ENCODE data around the gene LIX1. TPM values are rescaled to one million over a fixed set of nuclear protein-coding genes. Genes with fewer than 3 reads are reported as not detected.
A peak's percentile ranks its signal among the peaks of the same experiment; 100 is the strongest.
"Not testable (repeated sequence)": the region's sequence is repeated elsewhere in the genome, so short reads cannot be mapped to it uniquely, and the experiment has no call there.

LIX1 gene
- polyA plus RNA-seq (1.1 and 1.9 TPM in 2 replicates), polyA minus RNA-seq (1.2 and 2.0 TPM in 2 replicates)

DNA sequence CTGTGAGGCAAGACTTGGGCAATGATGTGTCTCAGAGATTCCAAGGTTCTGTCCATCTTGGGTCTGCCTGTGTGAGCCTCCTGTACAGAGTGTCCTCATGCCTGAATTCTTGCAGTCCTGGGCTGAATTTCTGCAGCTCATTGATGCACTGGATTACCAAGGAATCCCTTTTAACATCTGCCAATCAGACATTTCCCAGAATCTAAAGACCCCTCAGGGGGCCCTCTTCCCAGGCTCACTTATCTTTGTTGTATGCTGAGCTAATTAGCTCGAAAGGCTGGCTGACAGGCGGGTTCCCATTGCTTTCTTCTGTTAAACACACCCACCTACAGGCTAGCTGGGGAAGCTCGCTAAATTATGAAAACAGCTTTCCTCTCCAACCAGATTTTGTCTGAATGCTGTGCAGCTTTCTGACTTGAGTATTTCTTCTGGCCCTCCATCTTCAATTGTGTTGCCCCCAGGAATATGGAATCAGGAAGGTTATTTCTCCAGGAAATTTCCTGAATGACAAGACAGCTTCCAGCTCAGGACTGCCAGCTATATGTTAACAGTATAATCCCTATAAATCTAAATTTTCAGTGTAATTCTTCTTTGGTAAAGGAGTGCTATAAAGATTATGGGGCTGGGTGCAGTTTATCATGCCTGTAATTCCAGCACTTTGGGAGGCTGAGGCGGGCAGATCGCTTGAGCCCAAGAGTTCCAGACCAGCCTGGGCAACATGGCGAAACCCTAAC is at the start of gene LIX1:
Gene LIX1 (minus strand): TSS at position 91 of the 734 bp plus-strand sequence. CDS start 35 bp downstream, at position 56.
- no peak within 1 kb of the TSS for H3K27ac ChIP-seq (ENCODE audit: low read length)

DNA sequence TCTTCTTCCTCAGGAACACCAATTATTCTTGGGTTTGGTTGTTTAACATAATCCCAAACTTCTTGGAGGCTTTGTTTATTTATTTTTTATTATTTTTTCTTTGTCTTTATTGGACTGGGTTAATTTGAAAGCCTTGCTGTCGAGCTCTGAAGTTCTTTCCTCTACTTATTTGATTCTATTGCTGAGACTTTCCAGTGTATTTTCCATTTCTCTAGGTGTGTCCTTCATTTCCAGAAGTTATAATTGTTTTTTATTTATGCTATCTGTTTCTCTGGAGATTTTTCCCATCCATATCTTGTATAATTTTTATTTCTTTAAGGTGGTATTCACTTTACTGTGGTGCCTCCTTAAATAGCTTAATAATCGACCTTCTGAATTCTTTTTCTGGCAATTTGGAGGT is 49.5 kb upstream of the LIX1 start:
- H3K79me2 ChIP-seq (replicated peaks; ENCODE audit: insufficient read depth, low read length), result no peaks in the 10 kb centered on the region
- TF ChIP-seq SMC3 (conservative IDR thresholded peaks at IDR 0.05; ENCODE audit: poor library complexity) (no peak), TAF1 (IDR thresholded peaks at IDR 0.05; ENCODE audit: low read depth) (no peak), EZH2 (IDR thresholded peaks at IDR 0.05; ENCODE audit: borderline replicate concordance, insufficient read depth, low read length, poor library complexity, severe bottlenecking) (no peak), POLR2AphosphoS5 (IDR thresholded peaks at IDR 0.05) (no peak), EP300 (conservative IDR thresholded peaks at IDR 0.05; ENCODE audit: poor library complexity, severe bottlenecking) (no peak)
- TF ChIP-seq, protein P1, sequence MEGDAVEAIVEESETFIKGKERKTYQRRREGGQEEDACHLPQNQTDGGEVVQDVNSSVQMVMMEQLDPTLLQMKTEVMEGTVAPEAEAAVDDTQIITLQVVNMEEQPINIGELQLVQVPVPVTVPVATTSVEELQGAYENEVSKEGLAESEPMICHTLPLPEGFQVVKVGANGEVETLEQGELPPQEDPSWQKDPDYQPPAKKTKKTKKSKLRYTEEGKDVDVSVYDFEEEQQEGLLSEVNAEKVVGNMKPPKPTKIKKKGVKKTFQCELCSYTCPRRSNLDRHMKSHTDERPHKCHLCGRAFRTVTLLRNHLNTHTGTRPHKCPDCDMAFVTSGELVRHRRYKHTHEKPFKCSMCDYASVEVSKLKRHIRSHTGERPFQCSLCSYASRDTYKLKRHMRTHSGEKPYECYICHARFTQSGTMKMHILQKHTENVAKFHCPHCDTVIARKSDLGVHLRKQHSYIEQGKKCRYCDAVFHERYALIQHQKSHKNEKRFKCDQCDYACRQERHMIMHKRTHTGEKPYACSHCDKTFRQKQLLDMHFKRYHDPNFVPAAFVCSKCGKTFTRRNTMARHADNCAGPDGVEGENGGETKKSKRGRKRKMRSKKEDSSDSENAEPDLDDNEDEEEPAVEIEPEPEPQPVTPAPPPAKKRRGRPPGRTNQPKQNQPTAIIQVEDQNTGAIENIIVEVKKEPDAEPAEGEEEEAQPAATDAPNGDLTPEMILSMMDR (IDR thresholded peaks at IDR 0.05; ENCODE audit: poor library complexity, severe bottlenecking), result no peak
- no peaks in the 10 kb centered on the region for H3K36me3 ChIP-seq (ENCODE audit: insufficient read depth, low read length)
- no peak overlapping the region for H3K4me2 ChIP-seq (ENCODE audit: low read length)
- no peaks in the 10 kb centered on the region for H3K27me3 ChIP-seq (ENCODE audit: insufficient read depth, low read depth, low read length)
- no peak overlapping the region for H3K9ac ChIP-seq (ENCODE audit: low read length)
- H4K20me1 ChIP-seq (ENCODE audit: insufficient read depth), result no peaks in the 10 kb centered on the region
- no peaks in the 10 kb centered on the region for H3K9me2 ChIP-seq (ENCODE audit: insufficient read depth, low read length)
- peaks cover 2% of the 10 kb centered on the region for H3K9me3 ChIP-seq (ENCODE audit: low read length)
- H2AFZ ChIP-seq (ENCODE audit: low read depth, low read length), result no peak overlapping the region
- no peak overlapping the region for H3K27ac ChIP-seq (ENCODE audit: low read length)
- no peak overlapping the region for H3K4me3 ChIP-seq (ENCODE audit: low read length)
- no peaks in the 10 kb centered on the region for H3F3A ChIP-seq (ENCODE audit: insufficient read depth, low read length, poor library complexity, severe bottlenecking)

More for the DNA sequence above, at the start of gene LIX1:
- H3K9me3 ChIP-seq (ENCODE audit: low read length), result no peaks in the 10 kb centered on the region
- H3F3A ChIP-seq (ENCODE audit: insufficient read depth, low read length, poor library complexity, severe bottlenecking), result no peaks in the 10 kb centered on the region
- no peaks in the 10 kb centered on the region for H3K27me3 ChIP-seq (ENCODE audit: insufficient read depth, low read depth, low read length)
- no peaks in the 10 kb centered on the region for H4K20me1 ChIP-seq (ENCODE audit: insufficient read depth)
- no peak within 1 kb of the TSS for H3K4me2 ChIP-seq (ENCODE audit: low read length)
- H3K9me2 ChIP-seq (ENCODE audit: insufficient read depth, low read length), result no peaks in the 10 kb centered on the region
- H3K4me3 ChIP-seq (ENCODE audit: low read length), result peak within 1 kb of the TSS; percentile 51
- H3K36me3 ChIP-seq (ENCODE audit: insufficient read depth, low read length), result no peaks in the 10 kb centered on the region
- TF ChIP-seq, protein P1 (IDR thresholded peaks at IDR 0.05; ENCODE audit: poor library complexity, severe bottlenecking), result peak; percentile 79
- TF ChIP-seq EP300 (conservative IDR thresholded peaks at IDR 0.05; ENCODE audit: poor library complexity, severe bottlenecking) (no peak), RAD21 (conservative IDR thresholded peaks at IDR 0.05) (peak; percentile 80), SMC3 (conservative IDR thresholded peaks at IDR 0.05; ENCODE audit: poor library complexity) (peak; percentile 77), POLR2AphosphoS5 (IDR thresholded peaks at IDR 0.05) (peak; percentile 10)
- TF ChIP-seq, protein P2, sequence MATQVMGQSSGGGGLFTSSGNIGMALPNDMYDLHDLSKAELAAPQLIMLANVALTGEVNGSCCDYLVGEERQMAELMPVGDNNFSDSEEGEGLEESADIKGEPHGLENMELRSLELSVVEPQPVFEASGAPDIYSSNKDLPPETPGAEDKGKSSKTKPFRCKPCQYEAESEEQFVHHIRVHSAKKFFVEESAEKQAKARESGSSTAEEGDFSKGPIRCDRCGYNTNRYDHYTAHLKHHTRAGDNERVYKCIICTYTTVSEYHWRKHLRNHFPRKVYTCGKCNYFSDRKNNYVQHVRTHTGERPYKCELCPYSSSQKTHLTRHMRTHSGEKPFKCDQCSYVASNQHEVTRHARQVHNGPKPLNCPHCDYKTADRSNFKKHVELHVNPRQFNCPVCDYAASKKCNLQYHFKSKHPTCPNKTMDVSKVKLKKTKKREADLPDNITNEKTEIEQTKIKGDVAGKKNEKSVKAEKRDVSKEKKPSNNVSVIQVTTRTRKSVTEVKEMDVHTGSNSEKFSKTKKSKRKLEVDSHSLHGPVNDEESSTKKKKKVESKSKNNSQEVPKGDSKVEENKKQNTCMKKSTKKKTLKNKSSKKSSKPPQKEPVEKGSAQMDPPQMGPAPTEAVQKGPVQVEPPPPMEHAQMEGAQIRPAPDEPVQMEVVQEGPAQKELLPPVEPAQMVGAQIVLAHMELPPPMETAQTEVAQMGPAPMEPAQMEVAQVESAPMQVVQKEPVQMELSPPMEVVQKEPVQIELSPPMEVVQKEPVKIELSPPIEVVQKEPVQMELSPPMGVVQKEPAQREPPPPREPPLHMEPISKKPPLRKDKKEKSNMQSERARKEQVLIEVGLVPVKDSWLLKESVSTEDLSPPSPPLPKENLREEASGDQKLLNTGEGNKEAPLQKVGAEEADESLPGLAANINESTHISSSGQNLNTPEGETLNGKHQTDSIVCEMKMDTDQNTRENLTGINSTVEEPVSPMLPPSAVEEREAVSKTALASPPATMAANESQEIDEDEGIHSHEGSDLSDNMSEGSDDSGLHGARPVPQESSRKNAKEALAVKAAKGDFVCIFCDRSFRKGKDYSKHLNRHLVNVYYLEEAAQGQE (IDR thresholded peaks at IDR 0.05; ENCODE audit: borderline replicate concordance), result peak; percentile 57
- peak within 1 kb of the TSS; percentile 10 for H3K9ac ChIP-seq (ENCODE audit: low read length)
- no peak within 1 kb of the TSS for H2AFZ ChIP-seq (ENCODE audit: low read depth, low read length)
- peaks cover 20% of the 10 kb centered on the region for H3K79me2 ChIP-seq (replicated peaks; ENCODE audit: insufficient read depth, low read length)

DNA sequence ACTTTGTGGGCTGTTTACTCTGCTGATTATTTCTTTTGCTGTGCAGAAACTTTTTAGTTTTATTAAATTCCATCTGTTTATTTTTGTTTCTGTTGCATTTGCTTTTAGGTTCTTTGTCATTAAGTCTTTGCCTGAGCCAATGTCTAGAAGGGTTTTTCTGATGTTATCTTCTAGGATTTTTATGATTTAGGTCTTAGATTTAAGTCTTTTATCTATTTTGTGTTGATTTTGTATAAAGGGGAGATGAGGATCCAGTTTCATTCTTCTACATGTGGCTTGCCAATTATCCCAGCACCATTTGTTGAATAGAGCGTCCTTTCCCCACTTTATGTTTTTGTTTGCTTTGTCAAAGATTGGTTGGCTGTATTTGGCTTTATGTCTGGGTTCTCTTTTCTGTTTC is 47.1 kb upstream of the LIX1 start:
- H3K4me3 ChIP-seq (ENCODE audit: low read length); H3K9ac ChIP-seq (ENCODE audit: low read length); H3K9me3 ChIP-seq (ENCODE audit: low read length); H4K20me1 ChIP-seq (ENCODE audit: insufficient read depth); H3K36me3 ChIP-seq (ENCODE audit: insufficient read depth, low read length); H3K9me2 ChIP-seq (ENCODE audit: insufficient read depth, low read length); H3K27ac ChIP-seq (ENCODE audit: low read length); H3K79me2 ChIP-seq (replicated peaks; ENCODE audit: insufficient read depth, low read length); H3K27me3 ChIP-seq (ENCODE audit: insufficient read depth, low read depth, low read length); H3F3A ChIP-seq (ENCODE audit: insufficient read depth, low read length, poor library complexity, severe bottlenecking); H3K4me2 ChIP-seq (ENCODE audit: low read length); H2AFZ ChIP-seq (ENCODE audit: low read depth, low read length): not testable (repeated sequence)

Data from neural cell (in vitro differentiated cells).